Eye (tissue), 1 donor: ENCODE data around the gene SWAP70.

Source experiments
- DNase-seq: peaks from one replicate; pipeline ENCODE4 v3.0.0-alpha.2; 2015

SWAP70 gene

DNA sequence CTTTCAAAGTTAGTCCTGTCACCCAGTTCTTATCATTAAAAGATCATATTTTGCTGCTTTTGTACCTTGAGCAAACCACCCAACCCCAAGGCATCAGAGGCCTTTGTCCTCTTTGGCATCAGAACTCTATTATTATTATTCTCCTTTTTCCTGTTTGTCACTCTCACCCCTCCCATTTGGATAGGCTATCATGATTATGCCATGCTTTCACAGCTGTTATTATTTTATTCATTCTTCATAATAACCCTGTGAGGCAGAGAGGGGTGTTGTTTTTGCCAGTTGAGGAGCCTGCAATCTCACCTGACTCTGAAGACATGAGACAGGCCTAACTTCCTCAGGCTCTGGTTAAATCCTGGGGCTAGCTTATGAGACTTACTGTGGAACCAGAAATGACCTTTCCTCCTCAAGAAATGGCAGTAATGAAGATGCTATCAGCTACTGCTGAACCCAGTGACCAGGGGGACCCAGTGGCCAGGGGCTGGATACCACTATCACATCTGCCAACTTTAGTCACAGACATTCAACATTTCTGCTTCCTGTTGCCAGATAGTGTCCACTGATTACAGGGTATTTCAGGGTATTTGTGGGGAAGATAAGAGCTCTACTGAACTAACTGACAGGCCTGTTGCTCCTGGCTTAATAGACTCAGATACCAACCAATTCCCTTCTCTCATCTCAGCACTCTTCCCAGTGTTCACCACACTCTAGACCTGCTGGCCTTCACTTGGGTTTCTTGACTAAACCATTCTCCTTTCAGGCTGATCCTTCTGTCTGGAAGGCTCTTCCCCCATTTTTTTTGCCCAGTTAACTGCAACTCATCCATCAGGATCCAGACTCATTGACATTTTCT, 11.8 kb upstream of the SWAP70 start:
- no peak for DNase-seq

DNA sequence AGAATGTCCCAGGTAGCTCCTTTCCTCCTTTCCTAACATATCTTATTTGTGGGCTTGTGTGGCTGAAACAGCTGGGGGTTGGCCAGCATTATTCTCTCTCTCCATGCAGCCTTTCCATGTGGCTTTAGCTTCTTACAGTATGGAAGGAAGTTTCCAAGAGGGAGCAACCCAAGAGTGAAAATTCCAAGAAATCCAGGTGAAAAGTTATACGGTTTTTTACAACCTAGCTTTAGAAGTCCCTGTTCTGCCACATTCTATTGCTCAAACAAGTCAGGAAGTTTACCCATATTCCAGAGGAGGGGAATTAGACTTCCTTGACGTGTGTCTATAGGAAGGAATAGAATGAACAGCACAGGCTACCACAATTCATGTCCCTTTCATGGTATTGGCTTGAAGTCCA, 10.0 kb upstream of the SWAP70 start:
- DNase-seq = no peak

DNA sequence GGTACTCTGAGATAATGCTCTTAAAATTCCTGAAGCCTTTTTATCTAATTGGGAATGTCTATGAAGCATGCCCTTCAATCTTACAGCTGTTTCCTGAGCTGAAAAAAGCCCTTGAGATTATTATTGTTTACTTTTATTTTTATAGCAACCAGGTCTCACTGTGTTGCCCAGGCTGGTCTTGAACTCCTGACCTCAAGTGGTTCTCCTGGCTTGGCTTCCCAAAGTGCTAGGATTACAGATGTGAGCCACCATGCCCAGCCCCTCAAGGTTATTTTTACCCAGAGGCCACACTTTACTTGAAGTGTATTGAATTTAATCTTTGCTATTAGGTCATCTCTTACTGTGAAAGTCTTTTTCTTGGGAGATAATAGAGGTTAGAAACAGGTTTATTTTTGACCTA, 7.0 kb upstream of the SWAP70 start:
- no peak for DNase-seq

DNA sequence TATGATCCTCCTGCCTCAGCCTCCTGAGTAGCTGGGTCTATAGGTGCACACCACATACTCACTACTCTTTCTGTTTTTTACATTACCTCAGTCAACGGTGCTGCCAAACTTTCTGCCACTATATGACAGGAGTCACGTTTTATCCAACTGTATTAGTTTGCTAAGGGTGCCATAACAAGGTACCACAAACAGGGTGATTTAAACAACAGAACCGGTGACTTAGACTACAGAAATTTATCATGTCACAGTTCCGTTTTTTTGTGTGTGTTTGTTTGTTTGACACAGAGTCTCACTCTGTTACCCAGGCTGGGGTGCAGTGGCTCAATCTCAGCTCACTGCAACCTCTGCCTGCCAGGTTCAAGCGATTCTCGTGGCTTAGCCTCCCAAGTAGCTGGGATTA, 6.3 kb upstream of the SWAP70 start:
- DNase-seq = no peak

DNA sequence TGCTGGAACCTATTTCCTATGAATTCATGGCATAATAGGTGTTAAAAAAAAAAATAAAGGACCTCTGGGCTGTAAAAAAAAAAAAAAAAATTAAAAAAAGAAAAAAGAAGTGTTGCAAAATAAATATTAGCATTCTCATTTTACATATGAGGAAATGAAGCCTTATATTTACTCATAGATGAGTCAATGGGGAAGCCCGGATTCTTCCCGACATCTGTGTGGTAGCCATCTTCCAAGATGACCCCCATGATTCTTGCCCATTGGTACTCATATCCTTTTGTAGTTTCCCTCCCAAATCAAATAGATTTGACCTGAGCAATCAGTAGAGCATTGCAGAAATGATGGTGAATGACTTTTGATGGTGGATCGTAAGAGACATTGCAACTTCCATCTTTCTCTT, 3.0 kb upstream of the SWAP70 start:
- DNase-seq = no peak

DNA sequence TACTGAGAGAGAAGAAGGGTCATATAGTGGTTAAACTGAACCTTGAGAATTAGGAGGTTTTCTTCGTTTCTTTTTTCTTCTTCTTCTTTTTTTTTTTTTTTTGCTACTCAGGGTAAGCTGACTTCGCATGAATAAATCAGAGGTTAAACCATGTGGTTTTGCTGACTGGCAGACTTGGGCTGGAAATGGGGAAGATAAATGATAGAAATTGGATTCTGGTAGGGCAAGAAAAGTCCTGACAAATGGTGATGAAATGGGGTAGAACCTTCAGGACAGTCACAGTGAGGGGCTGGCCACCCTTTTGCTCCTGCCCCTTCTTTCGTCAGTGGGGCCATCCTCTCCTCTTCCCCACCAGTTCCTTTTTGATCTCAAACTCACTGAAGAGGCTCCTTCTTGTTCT, 1.6 kb upstream of the SWAP70 start:
- DNase-seq = peak; percentile 5

DNA sequence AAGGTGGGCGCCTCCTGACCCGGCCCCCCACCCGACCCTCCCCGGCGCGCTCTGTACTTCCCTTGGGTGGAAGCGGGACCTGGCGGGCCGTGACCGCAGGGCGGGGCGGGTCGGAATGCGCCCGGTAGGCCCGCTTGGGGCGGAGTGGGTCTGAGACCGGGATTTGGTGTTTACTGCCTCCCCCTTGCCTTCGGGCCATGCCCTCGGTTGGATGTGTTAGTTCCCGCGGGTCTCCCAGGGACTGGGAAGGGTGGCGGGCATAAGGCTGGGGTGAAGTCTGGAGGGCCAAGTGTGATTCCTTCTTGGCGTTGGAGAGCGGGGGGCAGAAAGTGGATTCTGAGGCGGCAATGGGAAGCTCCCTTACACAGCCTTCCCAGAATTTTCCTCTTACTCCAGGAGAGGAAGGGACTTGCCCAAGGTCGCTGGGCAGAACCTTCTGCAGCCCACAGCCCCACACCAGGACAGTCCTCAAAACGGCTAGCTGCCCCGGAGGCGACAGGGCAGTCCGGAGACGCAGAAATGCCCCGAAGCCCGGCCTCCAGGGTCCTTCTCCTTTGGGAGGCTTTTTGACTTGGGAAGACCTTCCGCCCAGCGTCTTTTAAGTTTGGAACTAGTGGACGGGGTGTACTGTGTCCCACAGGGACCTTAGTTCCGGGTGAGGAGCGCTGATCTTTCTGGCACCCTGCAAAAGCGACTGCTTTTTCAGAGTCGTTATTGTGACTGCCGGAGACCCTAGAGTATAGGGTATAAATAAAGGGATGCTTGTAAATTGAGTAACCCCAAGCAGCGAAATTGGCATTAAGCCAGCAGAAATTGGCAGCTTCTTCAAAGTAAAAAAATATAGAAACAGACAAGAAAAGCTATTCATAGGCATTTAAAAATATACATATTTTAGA, 647 bp downstream of the SWAP70 start:
- DNase-seq = peak; percentile 74

DNA sequence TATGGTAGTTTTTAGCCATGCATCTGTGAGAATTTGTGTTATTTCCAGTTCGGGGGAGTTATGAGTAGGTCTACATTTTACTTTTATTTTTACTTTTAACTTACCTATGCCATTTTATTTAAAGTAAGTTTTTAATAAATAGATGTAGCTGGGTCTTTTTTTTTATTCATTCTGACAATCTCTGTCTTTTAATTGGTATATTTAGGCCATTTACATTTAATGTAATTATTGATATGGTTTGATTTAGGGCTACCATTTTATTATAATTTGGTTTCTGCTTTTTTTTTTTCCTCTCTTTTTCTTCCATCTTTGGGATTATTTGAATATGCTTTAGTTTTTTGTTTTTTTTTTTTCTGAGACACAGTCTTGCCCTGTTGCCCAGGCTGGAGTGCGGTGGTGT, 1.9 kb downstream of the SWAP70 start:
- no peak for DNase-seq

DNA sequence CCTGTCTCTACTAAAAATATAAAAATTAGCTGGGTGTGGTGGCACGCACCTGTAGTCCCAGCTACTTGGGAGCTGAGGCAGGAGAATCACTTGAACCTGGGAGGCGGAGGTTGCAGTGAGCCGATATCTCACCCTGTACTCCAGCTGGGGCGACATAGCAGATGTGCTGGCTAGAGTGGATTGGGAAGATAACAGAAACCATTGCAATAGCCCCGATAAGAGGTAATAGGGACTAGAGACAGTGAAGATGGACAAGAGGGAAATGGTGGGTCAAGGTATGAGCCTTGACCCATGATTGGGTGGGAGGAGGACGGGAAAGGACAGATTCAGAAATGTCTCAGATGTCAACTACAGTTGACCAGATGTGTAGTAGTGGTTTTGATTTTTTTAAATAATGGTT, 6.1 kb downstream of the SWAP70 start:
- DNase-seq = no peak

DNA sequence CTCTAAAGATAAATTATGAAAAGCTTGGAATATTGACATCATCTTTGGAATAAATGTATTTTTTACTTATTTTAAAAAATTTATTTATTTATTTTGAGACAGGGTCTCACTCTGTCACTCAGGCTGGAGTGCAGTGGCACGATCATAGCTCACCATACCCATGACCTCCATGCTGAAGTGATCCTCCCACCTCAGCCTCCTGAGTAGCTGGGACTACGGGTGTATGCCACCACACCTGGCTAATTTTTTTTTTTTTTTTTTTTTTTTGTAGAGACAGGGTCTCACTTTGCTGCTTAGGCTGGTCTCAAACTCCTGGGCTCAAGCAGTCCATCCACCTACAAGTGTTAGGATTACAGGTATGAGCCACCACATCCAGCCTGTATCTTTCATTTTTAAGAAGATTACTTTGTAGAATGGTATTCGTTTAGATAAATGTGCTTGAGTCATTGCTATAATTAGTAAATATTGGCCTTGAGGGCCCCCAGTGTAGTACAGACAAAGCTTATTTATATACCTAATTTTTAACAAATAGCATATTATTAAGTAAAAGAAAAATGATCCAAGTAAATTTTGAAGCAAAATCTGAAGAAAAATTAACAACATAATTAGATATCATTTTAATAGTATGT, 8.5 kb downstream of the SWAP70 start:
- DNase-seq = no peak

DNA sequence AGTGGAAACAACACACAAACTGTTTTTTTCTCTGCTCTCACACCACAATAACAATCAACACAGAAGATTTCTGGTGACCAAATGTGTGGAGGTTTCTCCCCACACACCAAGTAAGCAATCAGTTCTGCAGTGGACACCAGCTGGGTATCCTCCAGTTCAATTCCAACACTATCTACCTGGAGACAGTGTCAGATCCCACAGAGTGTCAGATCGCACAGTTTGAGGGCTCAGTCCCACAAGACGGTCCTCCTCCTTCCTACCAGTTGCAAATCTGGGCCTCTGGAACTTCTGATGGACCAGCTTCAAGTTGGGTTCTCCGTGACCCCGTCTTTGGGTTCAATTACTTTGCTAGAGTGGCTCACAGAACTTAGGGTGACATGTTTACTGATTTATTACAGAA, 9.0 kb downstream of the SWAP70 start:
- DNase-seq = no peak

DNA sequence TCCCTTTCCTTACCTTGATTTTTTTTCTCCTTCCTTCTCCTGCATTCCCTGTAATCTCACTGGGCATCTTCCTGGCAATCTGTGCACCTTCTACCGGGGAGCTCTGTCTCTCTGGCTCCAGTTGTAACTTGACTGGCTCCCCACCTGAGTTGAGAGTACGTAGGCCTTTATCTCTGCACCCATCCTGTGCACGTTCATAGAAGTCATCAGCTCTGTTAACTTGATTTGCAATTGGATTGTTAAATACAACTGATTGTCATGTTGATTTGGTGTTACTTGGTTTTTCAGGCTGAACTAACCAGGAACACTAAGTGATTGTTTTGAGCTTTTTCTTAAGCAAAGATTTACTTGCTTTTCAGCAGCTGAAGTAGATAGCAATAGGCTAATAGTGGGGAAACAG, 11.8 kb downstream of the SWAP70 start:
- DNase-seq = no peak

DNA sequence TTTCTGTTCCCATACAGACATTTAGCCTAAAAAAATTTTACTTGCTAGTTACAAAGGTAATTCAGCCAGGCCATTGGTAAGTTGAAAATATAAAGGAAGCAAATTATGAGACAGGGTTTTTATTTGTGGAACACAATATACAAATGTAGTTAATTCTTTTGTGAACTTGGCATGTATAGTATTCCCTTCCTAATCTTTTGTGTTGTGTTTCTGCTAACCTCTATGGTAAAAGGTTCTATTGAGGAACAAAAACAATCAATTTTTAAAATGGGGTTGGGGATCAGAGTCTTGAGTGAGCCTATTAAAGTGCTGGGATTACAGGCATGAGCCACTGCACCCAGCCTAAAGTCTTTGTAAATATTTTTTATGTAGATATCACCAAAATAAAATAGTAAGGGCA, 14.1 kb downstream of the SWAP70 start:
- no peak for DNase-seq

DNA sequence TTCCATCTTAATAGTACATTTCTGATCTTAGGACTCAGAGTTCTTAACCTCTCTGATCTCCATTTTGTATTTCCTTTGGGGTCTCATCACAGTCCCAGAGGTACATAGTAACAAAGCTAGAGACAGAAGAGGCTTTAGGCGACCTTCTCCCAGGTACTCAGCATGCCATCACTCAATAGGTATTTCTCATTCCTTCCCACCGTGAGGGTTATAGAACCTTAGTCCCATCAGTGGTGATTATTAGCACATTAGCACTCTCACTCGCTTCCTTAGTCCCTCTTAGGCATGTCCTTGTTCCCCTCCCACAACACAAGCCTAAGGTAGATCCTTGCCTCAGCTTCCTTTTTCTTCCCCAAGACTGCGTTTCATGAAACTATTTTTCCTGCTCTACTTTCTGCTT, 14.7 kb downstream of the SWAP70 start:
- DNase-seq = no peak

DNA sequence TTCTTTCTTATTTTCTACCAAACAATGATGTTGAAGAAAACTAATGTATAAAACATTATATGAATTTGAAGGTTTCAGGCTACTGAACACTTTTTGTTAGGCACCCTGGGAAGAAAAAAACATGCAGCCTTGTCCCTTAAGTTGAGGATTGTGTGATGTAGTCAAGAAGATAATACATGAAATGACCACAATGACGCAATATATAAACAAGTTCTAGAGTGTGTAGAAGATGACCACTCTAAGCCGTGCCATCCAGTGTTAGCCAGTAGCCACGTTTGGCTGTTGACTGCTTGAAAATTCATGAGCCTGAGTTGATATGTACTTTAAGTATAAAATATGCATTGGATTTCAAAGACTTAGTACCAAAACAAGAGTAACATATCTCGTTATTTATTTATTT, 16.2 kb downstream of the SWAP70 start:
- no peak for DNase-seq

DNA sequence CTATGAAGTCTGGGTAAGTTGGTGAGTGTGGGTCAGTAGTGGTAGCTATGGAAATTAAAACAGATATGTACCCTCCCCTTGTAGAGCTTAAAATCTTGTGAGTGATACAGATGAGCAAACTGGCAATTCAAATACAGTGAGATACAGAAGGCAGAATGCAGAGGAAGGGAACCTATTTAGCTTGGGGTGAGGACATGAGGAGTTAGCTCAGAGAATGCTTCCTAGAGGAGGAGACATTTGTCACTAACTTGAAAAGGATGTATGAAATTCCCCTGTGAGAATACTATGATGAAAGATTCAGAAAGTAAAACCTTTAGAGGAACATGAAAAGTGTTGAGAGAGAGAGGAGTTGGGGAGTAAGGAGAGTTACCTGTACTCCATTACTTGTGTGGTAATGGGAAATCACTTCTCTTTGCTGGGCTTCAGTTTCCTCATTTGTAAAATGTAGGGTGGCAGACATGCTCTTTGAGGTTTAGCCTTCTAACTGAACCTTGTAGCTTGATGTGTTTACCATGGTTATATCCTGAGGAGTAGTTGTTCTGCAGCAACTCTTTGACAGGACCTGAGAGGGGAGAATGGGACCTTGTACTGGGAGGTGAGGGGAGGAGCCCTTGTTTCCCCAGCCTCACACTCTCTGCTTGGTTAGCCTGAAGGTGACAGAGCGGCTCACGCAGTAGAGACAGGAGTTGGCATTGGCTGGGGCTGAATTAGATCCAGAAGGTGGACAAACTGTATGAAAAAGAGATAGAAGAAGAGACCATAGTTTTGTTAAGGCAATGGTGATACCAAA, 17.9 kb downstream of the SWAP70 start:
- no peak for DNase-seq

DNA sequence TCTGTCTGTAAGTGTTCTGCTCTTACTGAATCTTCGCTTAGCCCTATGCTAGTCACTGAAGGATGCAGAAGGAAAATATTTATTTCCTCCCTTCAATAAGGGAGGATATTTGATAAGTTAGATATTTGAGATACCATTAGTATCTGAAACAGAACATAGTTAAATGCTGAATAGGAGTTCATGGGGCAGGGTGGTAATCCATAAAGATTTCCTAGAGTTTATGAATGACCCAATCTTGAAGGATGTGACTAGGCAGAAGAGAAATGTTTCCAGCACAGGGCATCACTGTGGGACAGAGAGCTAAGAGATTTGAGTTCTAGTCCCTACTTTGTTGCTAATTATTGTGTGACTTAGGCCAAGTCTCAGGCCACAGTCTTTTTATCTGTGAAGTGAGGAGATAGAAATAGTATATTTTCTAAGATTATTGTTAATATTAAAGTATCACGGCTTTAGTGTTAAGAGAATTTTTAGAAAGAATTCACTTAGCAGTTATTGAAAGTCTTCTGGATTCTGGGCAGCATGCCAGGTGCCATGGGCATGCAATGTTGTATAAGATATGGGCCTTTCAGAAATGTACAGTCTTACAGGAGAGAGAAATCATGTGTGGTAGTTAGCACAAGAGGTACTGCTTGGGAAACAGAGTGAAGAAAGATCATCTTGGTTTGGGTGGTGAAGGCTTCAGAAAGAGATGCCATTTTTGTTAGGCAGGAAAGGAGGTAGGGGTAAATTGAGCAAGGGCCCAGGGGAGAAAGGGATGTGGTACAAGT, 24.0 kb downstream of the SWAP70 start:
- peak; percentile 29 for DNase-seq

DNA sequence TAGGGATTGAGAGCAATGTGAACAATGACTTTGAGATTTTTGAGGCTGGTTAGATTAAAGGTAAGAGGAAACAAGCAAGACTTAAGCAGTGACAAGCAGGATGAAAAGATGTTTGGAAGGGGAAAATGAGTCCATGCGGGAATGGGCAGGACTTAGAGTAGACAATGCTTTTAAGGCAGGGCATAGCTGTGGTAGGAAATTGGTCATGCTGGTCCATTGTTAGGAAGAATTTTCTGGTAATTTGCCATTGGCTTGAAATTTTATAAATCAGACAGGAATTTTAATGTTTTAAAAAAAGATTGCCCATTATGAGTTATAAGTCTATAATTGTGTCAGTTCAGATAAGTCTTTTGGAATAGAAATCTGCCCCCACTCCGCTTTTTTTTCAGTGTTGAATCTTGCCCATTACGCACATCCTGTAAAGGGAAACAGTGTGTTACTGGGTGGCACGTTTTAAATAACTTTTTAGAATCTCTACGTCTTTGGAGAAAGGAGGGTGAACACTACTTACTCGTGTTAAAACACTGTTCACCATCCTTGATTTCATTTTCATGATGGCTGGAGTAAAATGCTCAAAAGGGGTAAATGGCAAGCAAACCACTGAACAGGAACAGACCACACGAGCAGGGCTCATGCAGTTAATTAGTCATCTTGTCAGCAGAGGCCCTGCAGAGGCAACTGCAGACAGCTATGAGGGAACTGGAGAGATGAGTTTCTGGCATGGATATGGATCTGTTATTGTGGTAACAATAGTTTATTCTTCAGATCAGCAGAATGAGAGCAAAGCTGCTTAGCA, 25.0 kb downstream of the SWAP70 start:
- peak; percentile 56 for DNase-seq

DNA sequence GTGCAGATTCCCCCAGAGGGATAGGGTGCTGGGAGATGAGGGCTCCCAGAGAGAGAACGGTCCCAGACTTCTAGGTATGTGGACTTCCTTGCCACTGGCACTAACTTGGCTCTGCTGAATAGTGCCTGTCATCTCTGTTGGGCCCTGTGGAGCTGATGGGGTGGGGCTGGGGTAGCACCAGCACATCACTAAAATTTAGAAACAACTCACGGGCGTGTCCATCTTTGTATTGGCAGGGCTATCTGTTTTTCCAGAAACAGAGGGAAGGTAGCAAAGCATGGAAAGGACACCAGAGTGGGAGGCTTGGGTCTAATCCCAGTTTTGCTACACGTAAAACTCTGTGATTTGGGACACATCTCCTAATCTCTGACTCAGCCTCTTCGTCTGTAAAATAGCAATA, 25.8 kb downstream of the SWAP70 start:
- no peak for DNase-seq

DNA sequence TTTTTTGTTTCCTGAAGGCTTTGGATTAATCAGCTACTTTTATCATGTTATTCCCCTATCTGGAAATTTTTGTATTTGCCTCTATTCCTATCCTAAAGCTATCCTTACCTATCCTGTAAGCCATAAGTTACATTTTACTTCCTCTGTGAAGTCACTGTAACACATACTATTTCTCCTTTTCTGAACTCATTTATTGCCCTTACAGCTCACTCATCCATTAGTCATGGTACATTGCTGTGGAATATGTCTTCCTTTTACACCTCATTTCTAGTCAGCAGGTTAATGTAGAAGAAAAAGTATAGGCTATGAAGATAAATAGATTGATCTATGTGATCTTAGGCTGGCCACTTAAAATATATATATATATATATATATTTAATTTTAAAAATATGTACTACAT, 28.0 kb downstream of the SWAP70 start:
- DNase-seq = no peak

DNA sequence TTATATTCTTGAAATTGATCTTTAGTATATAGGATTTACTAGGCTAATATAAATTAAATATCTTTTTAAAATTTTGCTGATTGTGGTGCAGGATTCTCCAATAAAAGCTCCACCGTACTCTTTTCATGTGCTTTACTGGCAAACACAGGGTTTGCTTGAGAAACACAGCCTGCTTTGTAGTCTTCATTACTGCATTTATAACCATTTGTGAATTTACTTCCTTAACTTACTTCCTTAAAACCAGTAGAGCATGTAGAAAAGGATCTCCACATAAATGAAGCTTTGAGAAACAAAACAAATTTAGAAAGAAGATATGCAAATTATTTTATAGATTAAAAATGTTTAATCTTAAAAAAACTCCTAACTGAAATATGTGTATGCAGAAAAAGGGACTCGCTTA, 28.8 kb downstream of the SWAP70 start:
- DNase-seq = no peak
